AG09319 (cell line): ENCODE results near the gene RAB8B.

Experiments
- DNase-seq: peaks from one replicate; pipeline ENCODE4 v3.0.0-alpha.2; 2010; ENCODE audit warnings: low read depth; ENCODE audit errors: extremely low read depth
- CTCF ChIP-seq: IDR thresholded peaks from 2 replicates; pipeline ENCODE4 v1.5.1; 2011; ENCODE audit warnings: low read depth, mild to moderate bottlenecking, inconsistent platforms, low read length, moderate library complexity

RAB8B gene

GRCh38 chr15:63210151-63211091, 21.0 kb downstream of the RAB8B start:
- DNase-seq: no peak
- no peak for TF ChIP-seq CTCF

- no peak for DNase-seq
Observed at GRCh38 chr15:63211092-63211490, 21.7 kb downstream of the RAB8B start.

GRCh38 chr15:63211549-63211948, 22.1 kb downstream of the RAB8B start:
- TF ChIP-seq CTCF: no peak
- no peak for DNase-seq

More at GRCh38 chr15:63211092-63211490, 21.7 kb downstream of the RAB8B start:
- no peak for TF ChIP-seq CTCF

GRCh38 chr15:63212050-63213004, 22.9 kb downstream of the RAB8B start:
- peak; percentile 80 for DNase-seq
- no peak for TF ChIP-seq CTCF

GRCh38 chr15:63218100-63218808, 28.8 kb downstream of the RAB8B start:
- DNase-seq: peak; percentile 28

GRCh38 chr15:63219196-63219710, 29.8 kb downstream of the RAB8B start:
- no peak for DNase-seq
- no peak for TF ChIP-seq CTCF

More at GRCh38 chr15:63218100-63218808, 28.8 kb downstream of the RAB8B start:
- TF ChIP-seq CTCF: no peak
